Tibial artery (tissue), 4 donors: ENCODE measurements around the gene KIF23.
"Not testable (repeated sequence)": the region's sequence is repeated elsewhere in the genome, so short reads cannot be mapped to it uniquely, and the experiment has no call there.

Experiments
- DNase-seq, 2 donors: peaks; one replicate each; pipeline ENCODE4 v3.0.0-alpha.2; 2019
- H3K27ac ChIP-seq, 2 donors: fragments of 200-600 bp; sonication (generic) in 1 of 2; 1 replicate in 1 of 2; 2 replicates in 1 of 2; pipeline ENCODE4 v1.5.1; 2018 to 2019; ENCODE audit warnings: mild to moderate bottlenecking in 1 of 2
- H3K27me3 ChIP-seq, 2 donors: fragments of 200-600 bp; sonication (generic) in 1 of 2; one replicate each; pipeline versions ENCODE4 v1.5.1 to v1.6.0; 2016 to 2019
- H3K36me3 ChIP-seq, 3 donors: fragments of 200-600 bp; sonication (generic) in 2 of 3; one replicate each; pipeline ENCODE4 v1.5.1; 2016 to 2019; ENCODE audit warnings: mild to moderate bottlenecking in 2 of 3
- H3K4me1 ChIP-seq, 4 donors: fragments of 200-600 bp; sonication (generic) in 2 of 4; 1 replicate in 3 of 4; 2 replicates in 1 of 4; pipeline ENCODE4 v1.5.1; 2016 to 2019
- H3K4me3 ChIP-seq, 2 donors: fragments of 200-600 bp; sonication (generic) in 1 of 2; 1 replicate in 1 of 2; 2 replicates in 1 of 2; pipeline ENCODE4 v1.5.1; 2018 to 2019; ENCODE audit warnings: mild to moderate bottlenecking in 2 of 2
- H3K9me3 ChIP-seq, 3 donors: fragments of 200-600 bp; sonication (generic) in 1 of 3; one replicate each; pipeline ENCODE4 v1.5.1; 2016 to 2019
- CTCF ChIP-seq, 2 experiments: fragments of 200-600 bp in 1 of 2; fragments of 450-650 bp in 1 of 2; IDR thresholded peaks; one replicate each; pipeline ENCODE4 v1.5.1; 2017 to 2019; ENCODE audit warnings: antibody characterized with exemption in 2 of 2, mild to moderate bottlenecking in 1 of 2, moderate library complexity in 1 of 2
- intact Hi-C: fragments of 100-400 bp; cut with DNase I; formaldehyde crosslinking; loops from one replicate; pipeline ENCODE4 v1.15.0; 2023; ENCODE audit warnings: low total_unique reads

The KIF23 gene

GRCh38 chr15:69446953-69447352 is 32.8 kb downstream of the KIF23 start:
- intact Hi-C loops = no loop called here

GRCh38 chr15:69450221-69450620 is 36.1 kb downstream of the KIF23 start:
- H3K27ac ChIP-seq, H3K4me3 ChIP-seq, H3K9me3 ChIP-seq, intact Hi-C loops, H3K27me3 ChIP-seq, DNase-seq: not testable (repeated sequence)
- peaks cover 6 to 12% (median 10%) of the 10 kb centered on the region in 3 donors for H3K36me3 ChIP-seq
- peaks cover 0 to 26% (median 23%) of the 10 kb centered on the region in 4 donors for H3K4me1 ChIP-seq

More at GRCh38 chr15:69446953-69447352, 32.8 kb downstream of the KIF23 start:
- no peak overlapping the region for H3K4me3 ChIP-seq
- no peak overlapping the region for H3K27ac ChIP-seq
- peaks cover 0 to 6% (median 4%) of the 10 kb centered on the region in 3 donors for H3K36me3 ChIP-seq
- TF ChIP-seq CTCF (IDR thresholded peaks at IDR 0.05) = no peak
- H3K27me3 ChIP-seq = no peaks in the 10 kb centered on the region
- H3K9me3 ChIP-seq = no peaks in the 10 kb centered on the region
- no peak for DNase-seq
- H3K4me1 ChIP-seq = peaks cover 0 to 10% (median 3%) of the 10 kb centered on the region in 4 donors

- H3K4me3 ChIP-seq = peak overlapping the region in 1 of 2 donors; percentile 86
Observed at GRCh38 chr15:69450968-69451695, 37.0 kb downstream of the KIF23 start.

GRCh38 chr15:69451951-69452691 is 38.0 kb downstream of the KIF23 start:
- Histone ChIP-seq H3K27me3 (no peaks in the 10 kb centered on the region), H3K4me3 (peak overlapping the region; percentile 85 to 86), H3K9me3 (no peaks in the 10 kb centered on the region), H3K27ac (peak overlapping the region; percentile 89 to 91), H3K36me3 (peaks cover 24 to 27% (median 25%) of the 10 kb centered on the region in 3 donors), H3K4me1 (peaks cover 0 to 33% (median 31%) of the 10 kb centered on the region in 4 donors)
- no peak for TF ChIP-seq CTCF (IDR thresholded peaks at IDR 0.05)
- no peak for DNase-seq
- intact Hi-C loops = loop anchor here (2.0 kb wide), 1 partner anchor 37 kb away; the partner anchor contains the start of gene KIF23

More at GRCh38 chr15:69450968-69451695, 37.0 kb downstream of the KIF23 start:
- no peaks in the 10 kb centered on the region for H3K9me3 ChIP-seq
- H3K27me3 ChIP-seq = no peaks in the 10 kb centered on the region
- peaks cover 15 to 21% (median 19%) of the 10 kb centered on the region in 3 donors for H3K36me3 ChIP-seq
- no peak for DNase-seq
- peak overlapping the region; percentile 89 to 91 for H3K27ac ChIP-seq
- intact Hi-C loops = no loop called here
- peaks cover 0 to 33% (median 31%) of the 10 kb centered on the region in 4 donors for H3K4me1 ChIP-seq
- no peak for TF ChIP-seq CTCF (IDR thresholded peaks at IDR 0.05)

GRCh38 chr15:69452692-69453521 is 38.8 kb downstream of the KIF23 start, which contains the start of gene RPLP1:
Gene RPLP1 (plus strand): TSS chr15:69452818. CDS start chr15:69452949, 131 bp downstream.
- DNase-seq = peak; percentile 96 to 97
- Histone ChIP-seq H3K36me3 (peaks cover 25 to 32% (median 28%) of the 10 kb centered on the region in 3 donors), H3K4me1 (peaks cover 0 to 38% (median 31%) of the 10 kb centered on the region in 4 donors), H3K9me3 (no peaks in the 10 kb centered on the region), H3K27ac (peak within 1 kb of the TSS; percentile 89 to 91), H3K27me3 (no peaks in the 10 kb centered on the region), H3K4me3 (peak within 1 kb of the TSS; percentile 85 to 86)
- no peak for TF ChIP-seq CTCF (IDR thresholded peaks at IDR 0.05)
- intact Hi-C loops = loop anchor here (2.0 kb wide), 1 partner anchor 38 kb away; the partner anchor contains the start of gene KIF23
